ENCODE data around the gene TMEM222. TPM values are rescaled to one million over a fixed set of nuclear protein-coding genes. Genes with fewer than 3 reads are reported as not detected.

TMEM222 gene
- polyA plus RNA-seq, 1 donor from 2014 or later = 80.6 TPM

- Histone ChIP-seq H3K27me3 (ENCODE audit: insufficient read depth, low read depth, low read length) (no peaks in the 10 kb centered on the region), H2AFZ (ENCODE audit: low read depth, low read length) (no peak overlapping the region), H3F3A (ENCODE audit: insufficient read depth, low read length, poor library complexity, severe bottlenecking) (no peaks in the 10 kb centered on the region), H4K20me1 (ENCODE audit: insufficient read depth) (no peaks in the 10 kb centered on the region), H3K4me3 (ENCODE audit: low read length) (no peak overlapping the region), H3K27ac (ENCODE audit: low read length) (no peak overlapping the region), H3K9me3 (ENCODE audit: low read length) (no peaks in the 10 kb centered on the region), H3K9ac (ENCODE audit: low read length) (no peak overlapping the region), H3K36me3 (ENCODE audit: insufficient read depth, low read length) (no peaks in the 10 kb centered on the region), H3K79me2 (replicated peaks; ENCODE audit: insufficient read depth, low read length) (peaks cover 10% of the 10 kb centered on the region), H3K9me2 (ENCODE audit: insufficient read depth, low read length) (no peaks in the 10 kb centered on the region), H3K4me2 (ENCODE audit: low read length) (no peak overlapping the region)
- no peak for TF ChIP-seq TAF1 (IDR thresholded peaks at IDR 0.05; ENCODE audit: low read depth)
- TF ChIP-seq MXI1 (conservative IDR thresholded peaks at IDR 0.05; ENCODE audit: poor library complexity, severe bottlenecking) = no peak
- TF ChIP-seq RAD21 (conservative IDR thresholded peaks at IDR 0.05) = peak; percentile 59
- peak; percentile 75 for TF ChIP-seq SMC3 (conservative IDR thresholded peaks at IDR 0.05; ENCODE audit: poor library complexity)
- no peak for TF ChIP-seq EP300 (conservative IDR thresholded peaks at IDR 0.05; ENCODE audit: poor library complexity, severe bottlenecking)
- no peak for TF ChIP-seq EZH2 (IDR thresholded peaks at IDR 0.05; ENCODE audit: borderline replicate concordance, insufficient read depth, low read length, poor library complexity, severe bottlenecking)
- no peak for TF ChIP-seq POLR2AphosphoS5 (IDR thresholded peaks at IDR 0.05)
- TF ChIP-seq, protein P1, sequence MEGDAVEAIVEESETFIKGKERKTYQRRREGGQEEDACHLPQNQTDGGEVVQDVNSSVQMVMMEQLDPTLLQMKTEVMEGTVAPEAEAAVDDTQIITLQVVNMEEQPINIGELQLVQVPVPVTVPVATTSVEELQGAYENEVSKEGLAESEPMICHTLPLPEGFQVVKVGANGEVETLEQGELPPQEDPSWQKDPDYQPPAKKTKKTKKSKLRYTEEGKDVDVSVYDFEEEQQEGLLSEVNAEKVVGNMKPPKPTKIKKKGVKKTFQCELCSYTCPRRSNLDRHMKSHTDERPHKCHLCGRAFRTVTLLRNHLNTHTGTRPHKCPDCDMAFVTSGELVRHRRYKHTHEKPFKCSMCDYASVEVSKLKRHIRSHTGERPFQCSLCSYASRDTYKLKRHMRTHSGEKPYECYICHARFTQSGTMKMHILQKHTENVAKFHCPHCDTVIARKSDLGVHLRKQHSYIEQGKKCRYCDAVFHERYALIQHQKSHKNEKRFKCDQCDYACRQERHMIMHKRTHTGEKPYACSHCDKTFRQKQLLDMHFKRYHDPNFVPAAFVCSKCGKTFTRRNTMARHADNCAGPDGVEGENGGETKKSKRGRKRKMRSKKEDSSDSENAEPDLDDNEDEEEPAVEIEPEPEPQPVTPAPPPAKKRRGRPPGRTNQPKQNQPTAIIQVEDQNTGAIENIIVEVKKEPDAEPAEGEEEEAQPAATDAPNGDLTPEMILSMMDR (IDR thresholded peaks at IDR 0.05; ENCODE audit: poor library complexity, severe bottlenecking) = peak; percentile 72
- no peak for TF ChIP-seq REST (IDR thresholded peaks at IDR 0.05; ENCODE audit: borderline replicate concordance)
Observed at GRCh38 chr1:27332536-27333281, 10.7 kb downstream of the TMEM222 start.

DNA sequence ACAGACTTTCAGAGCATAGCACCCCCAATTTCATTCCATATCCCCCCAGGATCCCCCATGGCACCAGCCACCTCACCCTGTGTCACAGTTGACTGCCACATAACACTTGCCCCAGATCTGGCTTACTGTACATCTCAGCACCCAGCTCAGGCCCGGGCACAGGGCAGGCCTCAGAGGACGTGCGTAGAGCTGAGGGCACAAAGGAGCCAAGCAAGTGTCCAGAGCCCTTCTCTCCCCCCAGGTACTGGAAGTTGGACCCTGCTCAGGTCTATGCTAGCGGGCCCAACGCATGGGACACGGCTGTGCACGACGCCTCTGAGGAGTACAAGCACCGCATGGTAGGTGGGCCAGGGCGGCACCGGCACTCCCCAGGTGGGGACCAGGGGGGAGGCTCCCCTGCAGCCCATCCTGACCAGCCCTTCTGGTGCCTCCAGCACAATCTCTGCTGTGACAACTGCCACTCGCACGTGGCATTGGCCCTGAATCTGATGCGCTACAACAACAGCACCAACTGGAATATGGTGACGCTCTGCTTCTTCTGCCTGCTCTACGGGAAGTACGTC is 11.8 kb downstream of the TMEM222 start:
- H3F3A ChIP-seq (ENCODE audit: insufficient read depth, low read length, poor library complexity, severe bottlenecking) = no peaks in the 10 kb centered on the region
- no peaks in the 10 kb centered on the region for H3K36me3 ChIP-seq (ENCODE audit: insufficient read depth, low read length)
- H3K9me3 ChIP-seq (ENCODE audit: low read length) = no peaks in the 10 kb centered on the region
- H3K9ac ChIP-seq (ENCODE audit: low read length) = no peak overlapping the region
- H3K79me2 ChIP-seq (replicated peaks; ENCODE audit: insufficient read depth, low read length) = peaks cover 5% of the 10 kb centered on the region
- no peaks in the 10 kb centered on the region for H4K20me1 ChIP-seq (ENCODE audit: insufficient read depth)
- no peaks in the 10 kb centered on the region for H3K27me3 ChIP-seq (ENCODE audit: insufficient read depth, low read depth, low read length)
- TF ChIP-seq TAF1 (IDR thresholded peaks at IDR 0.05; ENCODE audit: low read depth) (no peak), REST (IDR thresholded peaks at IDR 0.05; ENCODE audit: borderline replicate concordance) (no peak), MXI1 (conservative IDR thresholded peaks at IDR 0.05; ENCODE audit: poor library complexity, severe bottlenecking) (no peak), POLR2AphosphoS5 (IDR thresholded peaks at IDR 0.05) (no peak), EP300 (conservative IDR thresholded peaks at IDR 0.05; ENCODE audit: poor library complexity, severe bottlenecking) (no peak), EZH2 (IDR thresholded peaks at IDR 0.05; ENCODE audit: borderline replicate concordance, insufficient read depth, low read length, poor library complexity, severe bottlenecking) (no peak), RAD21 (conservative IDR thresholded peaks at IDR 0.05) (no peak), SMC3 (conservative IDR thresholded peaks at IDR 0.05; ENCODE audit: poor library complexity) (no peak)
- TF ChIP-seq, protein P1 (IDR thresholded peaks at IDR 0.05; ENCODE audit: poor library complexity, severe bottlenecking) = no peak
- H3K27ac ChIP-seq (ENCODE audit: low read length) = no peak overlapping the region
- no peaks in the 10 kb centered on the region for H3K9me2 ChIP-seq (ENCODE audit: insufficient read depth, low read length)
- H2AFZ ChIP-seq (ENCODE audit: low read depth, low read length) = no peak overlapping the region
- H3K4me3 ChIP-seq (ENCODE audit: low read length) = no peak overlapping the region
- no peak overlapping the region for H3K4me2 ChIP-seq (ENCODE audit: low read length)
